Measurements from ENCODE around the gene TMEM63B.
"Not testable (repeated sequence)": the region's sequence is repeated elsewhere in the genome, so short reads cannot be mapped to it uniquely, and the experiment has no call there.

Gene TMEM63B

DNA sequence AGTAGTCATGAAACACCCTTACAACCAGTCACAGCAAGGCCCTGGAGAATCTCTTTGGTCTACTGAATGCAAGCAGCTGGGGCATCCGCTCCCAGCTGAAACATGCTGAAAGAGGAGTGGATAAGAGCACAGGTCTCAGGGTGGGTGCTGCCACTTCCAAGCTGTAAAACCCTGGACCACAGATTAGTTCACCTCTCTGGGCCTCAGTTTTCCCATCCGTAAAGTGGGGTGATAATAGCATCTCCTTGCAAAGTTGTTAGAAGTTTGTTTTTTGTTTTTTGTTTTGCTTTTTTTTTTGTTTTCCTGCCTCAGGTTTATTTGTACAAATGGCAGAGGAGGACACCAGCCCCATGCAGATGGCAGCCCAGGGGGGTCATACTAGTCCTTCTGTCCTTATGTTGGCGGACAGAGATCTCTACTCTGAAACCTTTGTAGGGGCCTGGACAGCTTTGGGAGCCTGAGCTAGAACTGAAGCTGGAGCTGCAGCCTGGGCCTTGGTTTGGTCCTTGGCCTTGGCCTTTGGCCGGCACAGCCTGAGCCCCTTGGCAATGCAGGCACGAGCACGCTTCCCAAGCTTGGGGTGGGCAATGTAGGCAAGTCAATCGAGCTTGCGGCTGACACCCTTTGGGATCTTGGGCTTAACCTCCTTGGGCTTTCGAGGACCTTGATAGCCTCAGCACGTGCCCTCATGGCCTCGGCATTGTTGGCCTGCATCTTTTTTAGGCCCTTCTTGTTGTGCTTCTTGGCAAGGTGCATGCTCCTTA is 38.3 kb upstream of the TMEM63B start:
- Mint-ChIP-seq H3K4me3 (no peak overlapping the region), H3K27me3 (no peaks in the 10 kb centered on the region), H3K4me1 (ENCODE audit: low read depth) (no peaks in the 10 kb centered on the region), H3K27ac (no peak overlapping the region), H3K36me3 (ENCODE audit: low read depth) (peaks cover 3% of the 10 kb centered on the region), H3K9me3 (no peaks in the 10 kb centered on the region)
- intact Hi-C loops (cut with micrococcal nuclease) = no loop called here

DNA sequence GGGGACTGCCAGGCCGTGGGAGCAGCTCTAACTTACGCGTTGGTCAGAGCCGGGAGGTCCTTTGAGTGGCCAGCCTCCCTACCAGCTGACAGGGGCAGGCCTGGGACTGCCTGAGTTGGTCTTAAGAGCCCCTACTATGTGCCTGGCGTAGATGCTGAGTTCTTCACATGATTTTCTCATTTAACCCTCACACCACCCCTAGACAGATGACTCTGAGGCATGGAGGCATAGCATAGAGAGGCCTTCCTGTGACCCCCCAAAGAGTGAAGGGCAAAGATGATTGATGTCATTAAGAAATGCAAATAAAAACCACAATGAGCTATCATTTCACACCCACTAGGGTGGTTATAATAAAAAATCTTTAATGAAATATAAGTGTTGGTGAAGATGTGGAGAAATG is 36.9 kb upstream of the TMEM63B start:
- H3K4me3 Mint-ChIP-seq = no peak overlapping the region
- H3K9me3 Mint-ChIP-seq = no peaks in the 10 kb centered on the region
- H3K27me3 Mint-ChIP-seq = no peaks in the 10 kb centered on the region

DNA sequence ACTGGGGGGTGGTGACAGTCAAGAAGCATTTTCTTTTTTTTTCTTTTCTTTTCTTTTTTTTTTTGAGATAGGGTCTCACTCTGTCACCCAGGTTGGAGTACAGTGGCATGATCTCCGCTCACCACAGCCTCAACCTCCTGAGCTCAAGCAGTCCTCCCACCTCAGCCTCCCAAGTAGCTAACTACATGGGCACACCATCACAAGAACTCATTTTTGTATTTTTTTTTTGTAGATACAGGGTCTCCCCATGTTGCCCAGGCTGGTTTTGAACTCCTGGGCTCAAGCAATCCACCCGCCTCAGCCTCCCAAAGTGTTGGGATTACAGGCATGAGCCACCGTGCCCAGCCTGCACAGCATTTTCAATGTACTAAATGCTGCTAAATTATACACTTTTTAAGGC is 36.0 kb upstream of the TMEM63B start:
- H3K4me1 Mint-ChIP-seq (ENCODE audit: low read depth); intact Hi-C loops (cut with micrococcal nuclease); H3K9me3 Mint-ChIP-seq; H3K27ac Mint-ChIP-seq; H3K27me3 Mint-ChIP-seq; H3K4me3 Mint-ChIP-seq: not testable (repeated sequence)
- peaks cover 16% of the 10 kb centered on the region for H3K36me3 Mint-ChIP-seq (ENCODE audit: low read depth)

More for the DNA sequence above, 36.9 kb upstream of the TMEM63B start:
- intact Hi-C loops (cut with micrococcal nuclease) = no loop called here
- no peak overlapping the region for H3K27ac Mint-ChIP-seq
- H3K36me3 Mint-ChIP-seq (ENCODE audit: low read depth) = peaks cover 16% of the 10 kb centered on the region
- H3K4me1 Mint-ChIP-seq (ENCODE audit: low read depth) = no peaks in the 10 kb centered on the region

GRCh38 chr6:44091981-44092884 is 35.1 kb upstream of the TMEM63B start:
- intact Hi-C loops (cut with micrococcal nuclease) = no loop called here
- no peaks in the 10 kb centered on the region for H3K4me1 Mint-ChIP-seq (ENCODE audit: low read depth)
- H3K27me3 Mint-ChIP-seq = no peaks in the 10 kb centered on the region
- H3K9me3 Mint-ChIP-seq = no peaks in the 10 kb centered on the region
- H3K27ac Mint-ChIP-seq = no peak overlapping the region
- peaks cover 16% of the 10 kb centered on the region for H3K36me3 Mint-ChIP-seq (ENCODE audit: low read depth)
- no peak overlapping the region for H3K4me3 Mint-ChIP-seq

DNA sequence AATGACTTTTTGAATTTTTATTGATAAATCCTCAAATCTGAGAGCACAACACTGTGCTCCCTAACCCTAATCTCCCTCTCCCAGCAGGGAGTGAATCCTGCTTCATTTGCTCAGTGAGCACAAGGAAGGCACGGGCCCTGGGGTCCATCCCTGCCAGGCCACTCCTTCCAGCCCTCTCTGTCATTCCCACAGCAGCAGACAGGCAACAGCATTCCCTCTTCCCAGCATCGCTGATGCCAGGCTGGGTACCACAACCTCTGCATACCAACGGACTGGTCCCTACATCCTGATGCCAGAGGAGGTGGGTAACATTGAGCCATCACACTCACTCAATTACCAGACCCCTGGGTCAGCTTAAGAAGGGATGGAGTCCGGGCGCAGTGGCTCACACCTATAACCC is 34.3 kb upstream of the TMEM63B start:
- intact Hi-C loops (cut with micrococcal nuclease) = no loop called here
- Mint-ChIP-seq H3K4me3 (no peak overlapping the region), H3K9me3 (no peaks in the 10 kb centered on the region), H3K4me1 (ENCODE audit: low read depth) (no peaks in the 10 kb centered on the region), H3K27me3 (no peaks in the 10 kb centered on the region), H3K36me3 (ENCODE audit: low read depth) (peaks cover 16% of the 10 kb centered on the region), H3K27ac (no peak overlapping the region)

- intact Hi-C loops (cut with micrococcal nuclease) = no loop called here
- Mint-ChIP-seq H3K27me3 (no peaks in the 10 kb centered on the region), H3K9me3 (no peaks in the 10 kb centered on the region), H3K4me1 (ENCODE audit: low read depth) (no peaks in the 10 kb centered on the region), H3K4me3 (no peak overlapping the region), H3K36me3 (ENCODE audit: low read depth) (peaks cover 16% of the 10 kb centered on the region), H3K27ac (no peak overlapping the region)
Measured at GRCh38 chr6:44093750-44094402, 33.5 kb upstream of the TMEM63B start.

DNA sequence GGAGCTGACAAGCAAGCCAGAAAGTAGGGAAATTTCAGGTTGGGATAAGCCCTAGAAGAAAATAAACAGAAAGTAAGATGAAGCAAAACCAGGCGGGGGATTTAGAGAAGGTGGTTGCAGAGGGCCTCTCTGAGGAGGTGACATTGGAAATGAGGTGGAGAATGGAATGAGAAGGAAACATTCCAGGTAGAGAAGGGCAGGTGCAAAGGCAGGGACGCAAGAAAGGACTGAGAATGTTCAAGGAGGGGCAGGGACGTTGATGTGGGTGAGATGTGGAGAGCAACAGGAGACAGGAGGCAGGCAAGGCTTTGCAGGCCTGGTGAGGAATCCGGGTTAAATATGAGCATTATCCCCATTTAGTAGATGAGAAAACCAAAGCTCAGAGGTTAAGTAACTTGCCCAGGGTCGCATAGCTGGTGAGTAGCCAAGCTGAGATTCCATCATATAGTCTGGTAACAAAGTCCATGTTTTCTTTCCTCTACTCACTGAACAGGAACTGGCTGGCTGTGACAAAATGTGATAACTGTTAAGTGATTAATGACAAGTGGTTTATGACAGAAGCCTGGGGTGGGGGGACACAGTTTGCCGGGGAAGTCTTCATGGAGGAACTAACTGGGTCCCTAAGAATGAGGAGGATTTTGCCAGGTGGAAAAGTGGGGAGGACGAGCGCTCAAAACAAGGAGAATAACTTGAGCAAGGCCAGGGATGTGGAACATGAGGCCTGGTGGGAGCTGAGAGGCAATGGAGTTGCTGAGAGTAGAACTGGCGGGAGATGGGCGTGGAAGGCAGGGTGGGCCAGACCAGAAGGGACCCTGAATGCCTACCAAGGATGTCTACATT is 32.7 kb upstream of the TMEM63B start:
- H3K36me3 Mint-ChIP-seq (ENCODE audit: low read depth) = peaks cover 16% of the 10 kb centered on the region
- no peaks in the 10 kb centered on the region for H3K9me3 Mint-ChIP-seq
- H3K27ac Mint-ChIP-seq = no peak overlapping the region
- H3K4me3 Mint-ChIP-seq = no peak overlapping the region
- no peaks in the 10 kb centered on the region for H3K27me3 Mint-ChIP-seq
- H3K4me1 Mint-ChIP-seq (ENCODE audit: low read depth) = no peaks in the 10 kb centered on the region
- intact Hi-C loops (cut with micrococcal nuclease) = loop anchor here (5.0 kb wide), 1 partner anchor 168 kb away; no protein-coding TSS in a partner anchor

GRCh38 chr6:44095243-44095623 is 32.1 kb upstream of the TMEM63B start:
- H3K27me3 Mint-ChIP-seq; H3K9me3 Mint-ChIP-seq; H3K27ac Mint-ChIP-seq; H3K4me1 Mint-ChIP-seq (ENCODE audit: low read depth); H3K4me3 Mint-ChIP-seq: not testable (repeated sequence)
- H3K36me3 Mint-ChIP-seq (ENCODE audit: low read depth) = peaks cover 22% of the 10 kb centered on the region
- intact Hi-C loops (cut with micrococcal nuclease) = loop anchor here (5.0 kb wide), 1 partner anchor 167 kb away; no protein-coding TSS in a partner anchor

DNA sequence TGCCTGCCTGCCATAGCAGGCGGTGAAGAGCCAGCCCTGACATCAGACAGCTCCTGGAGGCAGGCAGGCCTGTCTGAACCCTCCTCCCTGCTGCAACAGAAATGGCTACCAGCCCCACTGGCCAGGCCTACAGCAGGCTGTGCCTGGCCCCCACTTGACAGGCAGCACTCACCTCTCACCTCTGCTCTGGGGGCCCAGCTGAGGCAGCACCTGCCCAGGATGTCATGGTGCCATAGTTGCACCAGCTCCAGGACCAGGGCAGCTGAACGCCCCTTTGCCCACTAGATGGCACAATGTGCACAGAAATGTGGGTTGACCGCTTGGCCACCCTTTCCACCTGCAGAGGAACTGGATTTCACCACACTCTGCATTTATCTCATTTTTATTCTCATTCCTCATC is 30.7 kb upstream of the TMEM63B start:
- intact Hi-C loops (cut with micrococcal nuclease) = loop anchor here (1.0 to 5.0 kb wide), 2 partner anchors 56 to 166 kb away; no protein-coding TSS in a partner anchor
- H3K27ac Mint-ChIP-seq = no peak overlapping the region

GRCh38 chr6:44097782-44098317 is 29.5 kb upstream of the TMEM63B start:
- Mint-ChIP-seq H3K27me3 (no peaks in the 10 kb centered on the region), H3K4me1 (ENCODE audit: low read depth) (no peaks in the 10 kb centered on the region), H3K4me3 (no peak overlapping the region), H3K36me3 (ENCODE audit: low read depth) (peaks cover 41% of the 10 kb centered on the region), H3K9me3 (no peaks in the 10 kb centered on the region), H3K27ac (no peak overlapping the region)
- intact Hi-C loops (cut with micrococcal nuclease) = loop anchor here (1.0 to 5.0 kb wide), 2 partner anchors 54 to 164 kb away; no protein-coding TSS in a partner anchor

More for the DNA sequence above, 30.7 kb upstream of the TMEM63B start:
- no peaks in the 10 kb centered on the region for H3K9me3 Mint-ChIP-seq
- H3K4me1 Mint-ChIP-seq (ENCODE audit: low read depth) = no peaks in the 10 kb centered on the region
- no peaks in the 10 kb centered on the region for H3K27me3 Mint-ChIP-seq
- peaks cover 32% of the 10 kb centered on the region for H3K36me3 Mint-ChIP-seq (ENCODE audit: low read depth)
- H3K4me3 Mint-ChIP-seq = no peak overlapping the region

GRCh38 chr6:44099192-44099591 is 28.2 kb upstream of the TMEM63B start:
- intact Hi-C loops (cut with micrococcal nuclease) = loop anchor here (1.0 to 5.0 kb wide), 2 partner anchors 163 to 239 kb away; no protein-coding TSS in a partner anchor
- Mint-ChIP-seq H3K36me3 (ENCODE audit: low read depth) (peaks cover 49% of the 10 kb centered on the region), H3K27ac (no peak overlapping the region), H3K9me3 (no peaks in the 10 kb centered on the region), H3K4me3 (no peak overlapping the region), H3K27me3 (no peaks in the 10 kb centered on the region), H3K4me1 (ENCODE audit: low read depth) (peaks cover 2% of the 10 kb centered on the region)

GRCh38 chr6:44100088-44100550 is 27.2 kb upstream of the TMEM63B start:
- intact Hi-C loops (cut with micrococcal nuclease) = no loop called here

GRCh38 chr6:44101832-44102231 is 25.5 kb upstream of the TMEM63B start:
- H3K27ac Mint-ChIP-seq = no peak overlapping the region

More at GRCh38 chr6:44100088-44100550, 27.2 kb upstream of the TMEM63B start:
- H3K27ac Mint-ChIP-seq = no peak overlapping the region
- peaks cover 11% of the 10 kb centered on the region for H3K4me1 Mint-ChIP-seq (ENCODE audit: low read depth)
- no peak overlapping the region for H3K4me3 Mint-ChIP-seq
- peaks cover 49% of the 10 kb centered on the region for H3K36me3 Mint-ChIP-seq (ENCODE audit: low read depth)
- no peaks in the 10 kb centered on the region for H3K9me3 Mint-ChIP-seq
- no peaks in the 10 kb centered on the region for H3K27me3 Mint-ChIP-seq

More at GRCh38 chr6:44101832-44102231, 25.5 kb upstream of the TMEM63B start:
- peaks cover 21% of the 10 kb centered on the region for H3K4me1 Mint-ChIP-seq (ENCODE audit: low read depth)
- peaks cover 60% of the 10 kb centered on the region for H3K36me3 Mint-ChIP-seq (ENCODE audit: low read depth)
- no peaks in the 10 kb centered on the region for H3K9me3 Mint-ChIP-seq
- intact Hi-C loops (cut with micrococcal nuclease) = no loop called here
- no peaks in the 10 kb centered on the region for H3K27me3 Mint-ChIP-seq
- H3K4me3 Mint-ChIP-seq = no peak overlapping the region
